Tibial nerve (tissue), 4 donors: ENCODE data around the gene CBY1. TPM values are rescaled to one million over a fixed set of nuclear protein-coding genes. Genes with fewer than 3 reads are reported as not detected.

Experiments
- DNase-seq, 2 donors: peaks; one replicate each; pipeline ENCODE4 v3.0.0-alpha.2; 2019; ENCODE audit warnings: low spot score in 2 of 2
- H3K27ac ChIP-seq, 4 donors: fragments of 200-600 bp; sonication (generic) in 3 of 4; one replicate each; pipeline ENCODE4 v1.5.1; 2017 to 2019; ENCODE audit warnings: mild to moderate bottlenecking in 1 of 4
- H3K27me3 ChIP-seq, 2 donors: fragments of 200-600 bp; sonication (generic) in 1 of 2; one replicate each; pipeline versions ENCODE4 v1.5.1 to v1.6.0; 2017 to 2019
- H3K36me3 ChIP-seq, 3 donors: fragments of 200-600 bp; sonication (generic); one replicate each; pipeline ENCODE4 v1.5.1; 2018 to 2019
- H3K4me1 ChIP-seq, 4 donors: fragments of 200-600 bp; sonication (generic) in 3 of 4; one replicate each; pipeline ENCODE4 v1.5.1; 2017 to 2019
- H3K4me3 ChIP-seq, 4 donors: fragments of 200-600 bp; sonication (generic) in 3 of 4; one replicate each; pipeline ENCODE4 v1.5.1; 2017 to 2019; ENCODE audit warnings: mild to moderate bottlenecking in 1 of 4, moderate library complexity in 1 of 4
- H3K9me3 ChIP-seq, 4 donors: fragments of 200-600 bp; sonication (generic) in 3 of 4; one replicate each; pipeline ENCODE4 v1.5.1; 2017 to 2019
- EP300 ChIP-seq, 2 donors: sonication (generic); formaldehyde crosslinking; IDR thresholded peaks; one replicate each; pipeline ENCODE4 v1.6.1; 2017; ENCODE audit warnings: antibody characterized with exemption in 2 of 2, mild to moderate bottlenecking in 1 of 2
- POLR2A ChIP-seq, 2 donors: fragments of 450-650 bp; IDR thresholded peaks; one replicate each; pipeline ENCODE4 v1.6.1; 2017; ENCODE audit warnings: antibody characterized with exemption in 2 of 2, mild to moderate bottlenecking in 2 of 2, moderate library complexity in 2 of 2
- WGBS, 2 donors: methylation state at CpG; one replicate each; pipeline ENCODE4 v1.1.5; 2018; 5-methylcytosine and 5-hydroxymethylcytosine counted together
- total RNA-seq, 4 donors: library from RNA; depleted of rRNA; stranded (reverse); fragments of >200 nt; gene quantifications; one replicate each; pipeline ENCODE4 v1.1.0, GENCODE V29; 2016
- TF ChIP-seq, protein P1 (sequence below), 5 experiments: fragments of 200-600 bp in 3 of 5; fragments of 450-650 bp in 2 of 5; sonication (generic) in 3 of 5; IDR thresholded peaks; one replicate each; pipeline ENCODE4 v1.5.1; 2016 to 2019; ENCODE audit warnings: antibody characterized with exemption in 5 of 5, mild to moderate bottlenecking in 3 of 5, moderate library complexity in 2 of 5

Gene CBY1
- total RNA-seq, 4 donors from 2014 or later, result 13.5 to 24.3 (median 17.8) TPM

DNA sequence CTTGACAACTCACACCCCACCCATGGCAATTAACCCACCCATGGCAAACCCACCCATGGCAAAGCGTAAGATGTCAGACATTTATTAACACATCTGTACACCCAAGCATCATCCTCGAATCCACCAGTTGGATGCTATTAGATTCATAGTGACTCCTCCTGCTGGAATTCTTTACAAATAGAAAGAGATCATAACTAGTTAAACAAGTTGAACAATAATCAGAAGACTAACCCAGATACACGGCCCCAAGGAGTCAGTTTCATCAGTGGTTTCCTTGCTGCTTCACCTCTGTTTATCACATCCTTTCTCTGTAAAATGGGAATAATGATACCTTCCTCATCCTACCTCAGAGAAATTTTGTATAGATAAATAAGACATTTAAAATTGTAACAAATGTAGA is 54.4 kb downstream of the CBY1 start:
- Histone ChIP-seq H3K9me3 (no peaks in the 10 kb centered on the region), H3K36me3 (peaks cover 0 to 19% (median 0%) of the 10 kb centered on the region in 3 donors), H3K27me3 (no peaks in the 10 kb centered on the region), H3K27ac (no peak overlapping the region), H3K4me3 (no peak overlapping the region), H3K4me1 (peaks cover 0 to 42% (median 23%) of the 10 kb centered on the region in 4 donors)
- no peak for DNase-seq
- 87 to 89% methylated on average over 3 of the region's 3 CpGs for WGBS, 2 donors
- no peak for TF ChIP-seq EP300 (IDR thresholded peaks at IDR 0.05)
- no peak for TF ChIP-seq POLR2A (IDR thresholded peaks at IDR 0.05)
- TF ChIP-seq, protein P1, sequence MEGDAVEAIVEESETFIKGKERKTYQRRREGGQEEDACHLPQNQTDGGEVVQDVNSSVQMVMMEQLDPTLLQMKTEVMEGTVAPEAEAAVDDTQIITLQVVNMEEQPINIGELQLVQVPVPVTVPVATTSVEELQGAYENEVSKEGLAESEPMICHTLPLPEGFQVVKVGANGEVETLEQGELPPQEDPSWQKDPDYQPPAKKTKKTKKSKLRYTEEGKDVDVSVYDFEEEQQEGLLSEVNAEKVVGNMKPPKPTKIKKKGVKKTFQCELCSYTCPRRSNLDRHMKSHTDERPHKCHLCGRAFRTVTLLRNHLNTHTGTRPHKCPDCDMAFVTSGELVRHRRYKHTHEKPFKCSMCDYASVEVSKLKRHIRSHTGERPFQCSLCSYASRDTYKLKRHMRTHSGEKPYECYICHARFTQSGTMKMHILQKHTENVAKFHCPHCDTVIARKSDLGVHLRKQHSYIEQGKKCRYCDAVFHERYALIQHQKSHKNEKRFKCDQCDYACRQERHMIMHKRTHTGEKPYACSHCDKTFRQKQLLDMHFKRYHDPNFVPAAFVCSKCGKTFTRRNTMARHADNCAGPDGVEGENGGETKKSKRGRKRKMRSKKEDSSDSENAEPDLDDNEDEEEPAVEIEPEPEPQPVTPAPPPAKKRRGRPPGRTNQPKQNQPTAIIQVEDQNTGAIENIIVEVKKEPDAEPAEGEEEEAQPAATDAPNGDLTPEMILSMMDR (IDR thresholded peaks at IDR 0.05), result no peak

DNA sequence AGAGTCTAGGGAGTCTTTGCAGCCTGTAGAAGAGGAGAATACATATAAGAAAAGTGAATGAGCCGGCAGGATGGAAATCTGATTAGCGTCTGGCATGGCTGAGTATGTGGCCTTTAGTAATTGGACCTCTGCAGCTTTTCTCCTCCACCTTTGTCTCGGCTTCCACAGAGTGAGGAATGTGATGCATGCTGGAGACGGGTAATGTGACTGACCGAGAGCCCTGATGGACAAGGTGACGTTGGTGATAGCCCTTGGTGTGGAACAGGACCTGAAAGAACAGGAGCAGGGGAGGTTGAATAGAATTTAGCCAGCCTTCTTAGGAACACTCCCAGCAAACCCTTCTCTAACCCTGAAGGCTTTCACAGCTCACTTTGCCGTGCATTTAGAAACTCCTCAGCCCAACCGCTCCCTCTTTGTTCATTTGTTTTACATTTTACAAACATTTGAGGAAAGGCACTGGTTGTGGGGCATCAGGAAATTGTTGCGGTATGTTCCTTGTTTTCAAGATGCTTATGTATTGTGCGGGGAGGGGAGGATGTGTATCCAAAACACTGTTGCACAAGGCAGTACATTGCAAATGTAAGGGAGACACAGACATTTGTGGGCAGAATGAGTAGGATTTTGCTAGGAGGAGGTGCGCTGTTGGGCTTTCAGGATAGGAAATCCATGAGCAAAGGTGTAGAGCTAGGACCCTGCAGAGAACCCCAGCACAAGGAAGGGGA is 56.2 kb downstream of the CBY1 start:
- Histone ChIP-seq H3K4me1 (peaks cover 0 to 30% (median 16%) of the 10 kb centered on the region in 4 donors), H3K4me3 (no peak overlapping the region), H3K27me3 (no peaks in the 10 kb centered on the region), H3K27ac (no peak overlapping the region), H3K36me3 (peaks cover 0 to 36% (median 9%) of the 10 kb centered on the region in 3 donors), H3K9me3 (no peaks in the 10 kb centered on the region)
- TF ChIP-seq EP300 (IDR thresholded peaks at IDR 0.05), result no peak
- no peak for TF ChIP-seq POLR2A (IDR thresholded peaks at IDR 0.05)
- TF ChIP-seq, protein P1 (IDR thresholded peaks at IDR 0.05), result no peak
- 73 to 78% methylated on average over 11 of the region's 11 CpGs for WGBS, 2 donors
- DNase-seq, result no peak

DNA sequence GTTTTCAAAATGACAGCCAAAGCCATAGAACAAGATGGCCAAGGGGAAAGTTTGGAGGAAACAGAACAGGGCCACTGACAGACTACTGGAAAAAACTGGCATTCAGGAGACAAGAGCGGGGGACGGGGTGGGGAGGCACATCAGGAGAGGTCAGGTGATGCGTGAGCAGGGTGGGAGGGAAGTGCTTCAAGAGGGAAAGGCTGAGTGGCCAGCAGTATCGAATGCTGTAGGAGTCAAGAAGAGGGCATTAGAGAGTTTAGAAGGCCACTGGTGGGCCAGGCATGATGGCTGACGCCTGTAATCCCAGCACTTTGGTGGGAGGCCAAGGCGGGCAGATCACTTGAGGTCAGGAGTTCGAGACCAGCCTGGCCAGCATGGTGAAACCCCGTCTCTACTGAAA is 57.5 kb downstream of the CBY1 start:
- no peaks in the 10 kb centered on the region for H3K27me3 ChIP-seq
- no peak for TF ChIP-seq POLR2A (IDR thresholded peaks at IDR 0.05)
- TF ChIP-seq, protein P1 (IDR thresholded peaks at IDR 0.05), result no peak
- no peak for TF ChIP-seq EP300 (IDR thresholded peaks at IDR 0.05)
- DNase-seq, result no peak
- H3K4me3 ChIP-seq, result no peak overlapping the region
- H3K36me3 ChIP-seq, result peaks cover 0 to 38% (median 12%) of the 10 kb centered on the region in 3 donors
- no peaks in the 10 kb centered on the region for H3K9me3 ChIP-seq
- no peak overlapping the region for H3K27ac ChIP-seq
- H3K4me1 ChIP-seq, result peaks cover 0 to 30% (median 10%) of the 10 kb centered on the region in 4 donors
- WGBS, 2 donors, result 79 to 85% methylated on average over 8 of the region's 8 CpGs

DNA sequence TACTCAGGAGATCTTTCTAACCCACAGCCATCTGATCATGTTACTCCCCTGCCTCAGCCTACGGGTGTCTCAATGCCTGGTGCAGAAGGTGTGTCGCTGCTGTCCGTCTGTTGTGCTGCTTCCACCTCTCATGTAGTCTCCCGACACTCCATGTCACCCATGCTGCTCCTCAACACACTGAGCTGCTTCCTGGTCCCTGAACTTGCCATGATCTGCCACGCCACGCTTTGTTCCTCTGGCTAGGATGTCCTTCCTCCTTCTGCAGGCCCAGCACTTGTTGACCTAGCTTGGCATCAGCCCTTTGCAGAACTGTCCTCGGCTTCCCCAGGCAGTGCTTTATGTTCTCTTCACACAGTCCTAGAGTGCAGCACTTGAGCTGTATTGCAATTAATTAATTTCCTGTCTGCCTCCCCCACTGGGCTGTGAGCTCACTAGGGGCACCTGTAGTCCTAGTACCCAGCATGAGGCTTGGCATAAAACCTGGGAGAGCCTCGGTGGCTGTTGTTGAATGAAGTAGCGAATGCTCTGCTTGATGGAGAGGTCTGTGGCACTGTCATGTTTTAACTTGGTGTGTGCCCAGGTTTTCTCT is 58.8 kb downstream of the CBY1 start:
- 85 to 89% methylated on average over 9 of the region's 9 CpGs for WGBS, 2 donors
- no peaks in the 10 kb centered on the region for H3K27me3 ChIP-seq
- no peak for DNase-seq
- H3K4me3 ChIP-seq, result no peak overlapping the region
- TF ChIP-seq, protein P1 (IDR thresholded peaks at IDR 0.05), result no peak
- no peak for TF ChIP-seq POLR2A (IDR thresholded peaks at IDR 0.05)
- TF ChIP-seq EP300 (IDR thresholded peaks at IDR 0.05), result no peak
- no peak overlapping the region for H3K27ac ChIP-seq
- peaks cover 0 to 32% (median 12%) of the 10 kb centered on the region in 3 donors for H3K36me3 ChIP-seq
- H3K4me1 ChIP-seq, result peaks cover 0 to 31% (median 6%) of the 10 kb centered on the region in 4 donors
- H3K9me3 ChIP-seq, result no peaks in the 10 kb centered on the region

DNA sequence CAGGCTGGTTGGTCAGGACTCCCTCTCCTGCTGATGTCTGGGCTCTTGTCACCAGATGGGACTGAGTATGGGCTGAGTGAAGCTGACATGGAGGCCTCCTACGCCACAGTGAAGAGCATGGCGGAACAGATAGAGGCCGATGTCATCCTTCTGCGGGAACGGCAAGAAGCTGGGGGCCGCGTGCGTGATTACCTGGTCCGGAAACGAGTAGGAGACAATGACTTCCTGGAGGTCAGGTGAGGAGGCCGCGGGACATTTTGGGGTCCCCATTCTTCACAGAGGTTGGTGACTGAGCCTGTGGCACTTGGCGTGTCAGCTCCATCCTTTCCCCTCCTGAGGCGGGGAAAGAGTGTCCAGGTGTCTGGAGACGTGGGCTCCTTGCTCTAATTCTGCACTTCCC is 59.4 kb downstream of the CBY1 start:
- TF ChIP-seq, protein P1 (IDR thresholded peaks at IDR 0.05), result no peak
- no peak for TF ChIP-seq EP300 (IDR thresholded peaks at IDR 0.05)
- TF ChIP-seq POLR2A (IDR thresholded peaks at IDR 0.05), result no peak
- Histone ChIP-seq H3K4me1 (peaks cover 0 to 31% (median 6%) of the 10 kb centered on the region in 4 donors), H3K27me3 (no peaks in the 10 kb centered on the region), H3K27ac (no peak overlapping the region), H3K9me3 (no peaks in the 10 kb centered on the region), H3K4me3 (no peak overlapping the region), H3K36me3 (peaks cover 0 to 36% (median 14%) of the 10 kb centered on the region in 3 donors)
- 91 to 94% methylated on average over 15 of the region's 15 CpGs for WGBS, 2 donors
- no peak for DNase-seq
